EH (cell line): ENCODE measurements around the gene PLA2G6.

Experiments used
- DNase-seq: peaks from one replicate; pipeline ENCODE4 v3.0.0-alpha.2; 2015; ENCODE audit warnings: low read depth

PLA2G6 gene

GRCh38 chr22:38214302-38215056 lies 32.8 kb upstream of the PLA2G6 start:
- peak; percentile 71 for DNase-seq

GRCh38 chr22:38213990-38214301 lies 32.3 kb upstream of the PLA2G6 start:
- no peak for DNase-seq

- DNase-seq, result no peak
These were observed 31.8 kb upstream of the PLA2G6 start for GRCh38 chr22:38213319-38213989.

GRCh38 chr22:38212442-38212841 lies 30.8 kb upstream of the PLA2G6 start:
- DNase-seq, result no peak

- no peak for DNase-seq
These were observed 29.9 kb upstream of the PLA2G6 start for GRCh38 chr22:38211556-38211955.

- no peak for DNase-seq
These were observed 26.9 kb upstream of the PLA2G6 start for GRCh38 chr22:38208551-38208968.

GRCh38 chr22:38207898-38208432 lies 26.3 kb upstream of the PLA2G6 start:
- DNase-seq, result no peak

- DNase-seq, result peak; percentile 93
These were observed 23.9 kb upstream of the PLA2G6 start for GRCh38 chr22:38205261-38206128.

- no peak for DNase-seq
These were observed 23.2 kb upstream of the PLA2G6 start for GRCh38 chr22:38204784-38205183.

- DNase-seq, result peak; percentile 72
These were observed 22.4 kb upstream of the PLA2G6 start for GRCh38 chr22:38203855-38204514.

GRCh38 chr22:38203090-38203810 lies 21.6 kb upstream of the PLA2G6 start:
- DNase-seq, result peak; percentile 59

GRCh38 chr22:38202437-38203089 lies 20.9 kb upstream of the PLA2G6 start:
- peak; percentile 87 for DNase-seq

- DNase-seq, result peak; percentile 98
These were observed 20.2 kb upstream of the PLA2G6 start, which contains the start of gene MAFF for GRCh38 chr22:38201711-38202436. TSS of gene MAFF (plus strand) at chr22:38201994. CDS start at chr22:38213854, 11,860 bp downstream.

- DNase-seq, result no peak
These were observed 19.7 kb upstream of the PLA2G6 start for GRCh38 chr22:38201371-38201710.

GRCh38 chr22:38199826-38200559 lies 18.4 kb upstream of the PLA2G6 start:
- no peak for DNase-seq

- DNase-seq, result peak; percentile 56
These were observed 15.3 kb upstream of the PLA2G6 start for GRCh38 chr22:38196791-38197419.

- DNase-seq, result no peak
These were observed 11.9 kb upstream of the PLA2G6 start for GRCh38 chr22:38193580-38193979.

GRCh38 chr22:38192475-38192863 lies 10.8 kb upstream of the PLA2G6 start:
- no peak for DNase-seq
